Adrenal gland (tissue), 5 donors: Measurements from ENCODE around the gene HNRNPK.

Experiments used
- POLR2A ChIP-seq, 2 donors: fragments of 450-650 bp; IDR thresholded peaks; one replicate each; pipeline ENCODE4 v1.6.1; 2017; ENCODE audit warnings: antibody characterized with exemption in 2 of 2, mild to moderate bottlenecking in 2 of 2, moderate library complexity in 1 of 2
- TF ChIP-seq, protein P1 (sequence below), 6 experiments: fragments of 450-650 bp in 4 of 6; fragments of 200-600 bp in 2 of 6; sonication (generic) in 1 of 6; IDR thresholded peaks; 1 replicate in 5 of 6; 2 replicates in 1 of 6; pipeline versions ENCODE4 v1.5.1 to v1.8.0; 2016 to 2021; ENCODE audit warnings: antibody characterized with exemption in 6 of 6, mild to moderate bottlenecking in 2 of 6, moderate library complexity in 1 of 6
- donor health status: DM: no; HTN: no; CAD: no.

DNA sequence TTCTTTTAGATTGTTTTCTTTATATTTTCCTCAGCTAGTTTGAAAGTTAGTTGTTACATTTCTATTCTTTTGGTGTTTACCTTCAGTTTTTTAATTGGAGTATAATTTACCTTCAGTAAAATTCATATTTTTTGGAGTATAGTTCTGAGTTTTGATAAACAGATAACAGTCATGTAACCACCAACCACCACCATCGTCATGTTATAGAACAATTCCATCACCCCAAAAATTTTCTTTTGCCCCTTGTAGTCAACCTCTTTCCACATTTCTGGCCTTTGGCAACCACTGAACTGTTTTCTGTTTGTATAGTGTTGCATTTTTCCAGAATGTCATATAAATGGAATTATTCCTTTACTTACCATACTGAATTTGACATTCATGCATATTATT is 7.4 kb upstream of the HNRNPK start:
- TF ChIP-seq POLR2A (IDR thresholded peaks at IDR 0.05), result no peak
- TF ChIP-seq, protein P1, sequence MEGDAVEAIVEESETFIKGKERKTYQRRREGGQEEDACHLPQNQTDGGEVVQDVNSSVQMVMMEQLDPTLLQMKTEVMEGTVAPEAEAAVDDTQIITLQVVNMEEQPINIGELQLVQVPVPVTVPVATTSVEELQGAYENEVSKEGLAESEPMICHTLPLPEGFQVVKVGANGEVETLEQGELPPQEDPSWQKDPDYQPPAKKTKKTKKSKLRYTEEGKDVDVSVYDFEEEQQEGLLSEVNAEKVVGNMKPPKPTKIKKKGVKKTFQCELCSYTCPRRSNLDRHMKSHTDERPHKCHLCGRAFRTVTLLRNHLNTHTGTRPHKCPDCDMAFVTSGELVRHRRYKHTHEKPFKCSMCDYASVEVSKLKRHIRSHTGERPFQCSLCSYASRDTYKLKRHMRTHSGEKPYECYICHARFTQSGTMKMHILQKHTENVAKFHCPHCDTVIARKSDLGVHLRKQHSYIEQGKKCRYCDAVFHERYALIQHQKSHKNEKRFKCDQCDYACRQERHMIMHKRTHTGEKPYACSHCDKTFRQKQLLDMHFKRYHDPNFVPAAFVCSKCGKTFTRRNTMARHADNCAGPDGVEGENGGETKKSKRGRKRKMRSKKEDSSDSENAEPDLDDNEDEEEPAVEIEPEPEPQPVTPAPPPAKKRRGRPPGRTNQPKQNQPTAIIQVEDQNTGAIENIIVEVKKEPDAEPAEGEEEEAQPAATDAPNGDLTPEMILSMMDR (IDR thresholded peaks at IDR 0.05), result no peak
